B cell (primary cell): ENCODE measurements around the gene RAD9A. TPM values are rescaled to one million over a fixed set of nuclear protein-coding genes. Genes with fewer than 3 reads are reported as not detected.

Experiments used
- ATAC-seq: fragments of 200-7000 bp; cut with Tn5 transposase; one replicate; pipeline ENCODE4 v1.10.0; 2021; ENCODE audit warnings: low read depth, mild to moderate bottlenecking, moderate number of reproducible peaks, moderate library complexity
- CTCF ChIA-PET: fragments of 350-600 bp; sonication (Branson Sonifier 250); formaldehyde crosslinking; loops from one replicate; lab custom pipeline; 2021; ENCODE audit warnings: antibody characterized with exemption, inconsistent platforms; lab: Charles Lee
- POLR2A ChIA-PET: fragments of 350-600 bp; sonication (Branson Sonifier 250); formaldehyde crosslinking; loops from one replicate; lab custom pipeline; 2021; ENCODE audit warnings: antibody characterized with exemption; lab: Charles Lee
- DNase-seq: peaks from one replicate; pipeline ENCODE4 v3.0.0; 2013
- H2AFZ ChIP-seq: 2 replicates; pipeline ENCODE4 v1.6.1; 2012; ENCODE audit warnings: mild to moderate bottlenecking, low read depth, low read length; ENCODE audit not compliant: insufficient read depth, poor library complexity, severe bottlenecking
- H3K27ac ChIP-seq, 2 donors: 1 replicate in 1 of 2; 2 replicates in 1 of 2; pipeline ENCODE4 v1.5.1; 2012 to 2013; ENCODE audit warnings: low read length in 2 of 2, mild to moderate bottlenecking in 2 of 2, moderate library complexity in 1 of 2
- H3K27me3 ChIP-seq, 4 experiments: fragments of 200-600 bp in 1 of 4; sonication (generic) in 1 of 4; replicated peaks in 1 of 4; 1 replicate in 2 of 4; 2 replicates in 2 of 4; pipeline versions ENCODE4 v1.6.1 to v1.7.0; 2013 to 2016; ENCODE audit warnings: low read length in 3 of 4, mild to moderate bottlenecking in 2 of 4, mixed read lengths in 1 of 4, moderate library complexity in 1 of 4; ENCODE audit not compliant: insufficient read depth in 4 of 4, control insufficient read depth in 3 of 4; ENCODE audit errors: control extremely low read depth in 1 of 4
- H3K36me3 ChIP-seq, 2 experiments: replicated peaks in 1 of 2; 1 replicate in 1 of 2; 2 replicates in 1 of 2; pipeline versions ENCODE4 v1.6.1 to v1.7.1; 2013; ENCODE audit warnings: low read length in 1 of 2; ENCODE audit not compliant: insufficient read depth in 2 of 2, control insufficient read depth in 1 of 2; ENCODE audit errors: control extremely low read depth in 1 of 2, extremely low read depth in 1 of 2
- H3K4me1 ChIP-seq, 2 donors: fragments of 200-600 bp in 1 of 2; sonication (generic) in 1 of 2; 1 replicate in 1 of 2; 2 replicates in 1 of 2; pipeline versions ENCODE4 v1.5.1 to v1.6.1; 2013 to 2017; ENCODE audit warnings: low read length in 2 of 2; ENCODE audit not compliant: control insufficient read depth in 2 of 2, insufficient read depth in 2 of 2
- H3K4me2 ChIP-seq: replicated peaks from 2 replicates; pipeline ENCODE3; 2012; ENCODE audit warnings: mild to moderate bottlenecking, low read depth, low read length; ENCODE audit not compliant: poor library complexity, severe bottlenecking
- H3K4me3 ChIP-seq, 5 experiments: fragments of 200-600 bp in 1 of 5; sonication (generic) in 1 of 5; 1 replicate in 3 of 5; 2 replicates in 2 of 5; pipeline versions ENCODE4 v1.5.1 to v1.7.0; 2011 to 2016; ENCODE audit warnings: low read length in 4 of 5, mild to moderate bottlenecking in 4 of 5, low read depth in 2 of 5, control low read depth in 1 of 5, moderate library complexity in 1 of 5; ENCODE audit not compliant: insufficient read depth in 1 of 5; ENCODE audit errors: control extremely low read depth in 1 of 5, extremely low read depth in 1 of 5
- H3K79me2 ChIP-seq: fragments of 200-600 bp; sonication (generic); one replicate; pipeline ENCODE4 v1.6.0; 2016; ENCODE audit warnings: low read length; ENCODE audit not compliant: control insufficient read depth, insufficient read depth
- H3K9ac ChIP-seq: fragments of 200-600 bp; sonication (generic); 2 replicates; pipeline ENCODE4 v1.6.1; 2017; ENCODE audit warnings: mild to moderate bottlenecking, low read length, moderate library complexity
- H3K9me3 ChIP-seq, 3 donors: one replicate each; pipeline versions ENCODE4 v1.6.1 to v1.7.1; 2013; ENCODE audit warnings: low read length in 2 of 3; ENCODE audit not compliant: control insufficient read depth in 2 of 3, insufficient read depth in 1 of 3; ENCODE audit errors: control extremely low read depth in 1 of 3
- H4K20me1 ChIP-seq: 2 replicates; pipeline ENCODE4 v1.6.0; 2012; ENCODE audit warnings: mild to moderate bottlenecking, low read length; ENCODE audit not compliant: insufficient read depth, control insufficient read depth, poor library complexity, severe bottlenecking
- H3K27ac Mint-ChIP-seq: one replicate; pipeline ENCODE4 v1.8.0; 2021; ENCODE audit warnings: mixed read lengths
- H3K27me3 Mint-ChIP-seq: one replicate; pipeline ENCODE4 v1.8.0; 2021; ENCODE audit warnings: mixed read lengths
- H3K4me1 Mint-ChIP-seq: one replicate; pipeline ENCODE4 v1.8.0; 2021; ENCODE audit warnings: mixed read lengths
- H3K4me3 Mint-ChIP-seq: one replicate; pipeline ENCODE4 v1.8.0; 2021; ENCODE audit warnings: mixed read lengths
- H3K9me3 Mint-ChIP-seq: one replicate; pipeline ENCODE4 v1.8.0; 2022; ENCODE audit warnings: mixed read lengths; ENCODE audit not compliant: insufficient read depth
- EZH2 ChIP-seq: IDR thresholded peaks from 2 replicates; pipeline ENCODE4 v1.6.1; 2012; ENCODE audit warnings: borderline replicate concordance, low read depth, mild to moderate bottlenecking, moderate library complexity, low read length; ENCODE audit not compliant: insufficient read depth, poor library complexity, severe bottlenecking
- WGBS: methylation state at CpG from one replicate; pipeline ENCODE4 v1.1.5; 2013; ENCODE audit warnings: missing lambda C conversion rate; ENCODE audit not compliant: insufficient coverage; 5-methylcytosine and 5-hydroxymethylcytosine counted together
- intact Hi-C: fragments of 100-400 bp; cut with micrococcal nuclease; formaldehyde crosslinking; loops from one replicate; pipeline ENCODE4 v1.10.0; 2022
- polyA plus RNA-seq: library from polyadenylated mRNA; depleted of rRNA; stranded (reverse); fragments of >200 nt; gene quantifications from 2 replicates; pipeline ENCODE4 v1.2.3, GENCODE V29; 2012
- total RNA-seq, 2 donors: library from RNA; stranded (reverse); fragments of 120-200 nt in 1 of 2; gene quantifications; 1 replicate in 1 of 2; 2 replicates in 1 of 2; pipeline versions ENCODE4 v1.2.3 to v1.2.4, GENCODE V29; 2013 to 2022
- TF ChIP-seq, protein P1 (sequence below): fragments of 200-600 bp; IDR thresholded peaks from one replicate; pipeline ENCODE4 v1.8.0; 2022; ENCODE audit warnings: antibody characterized with exemption, mild to moderate bottlenecking

RAD9A gene
- total and polyA plus RNA-seq, 2 donors (not counting 1 experiment from before 2014, with no cell fraction given), result 50.6 to 76.8 TPM

- peaks cover 33 to 41% of the 10 kb centered on the region in 2 donors for H3K4me1 ChIP-seq
- POLR2A ChIA-PET, result interaction anchor here (0.6 to 14.2 kb wide), 5 partner anchors 12 to 115 kb away, joined by 3 to 323 read pairs (median 5); partner anchors contain the start of gene POLD4
- intact Hi-C loops, result no loop called here
- Mint-ChIP-seq H3K4me1 (peaks cover 39% of the 10 kb centered on the region), H3K9me3 (no peaks in the 10 kb centered on the region), H3K4me3 (peak overlapping the region; percentile 23), H3K27ac (peak overlapping the region; percentile 73), H3K27me3 (no peaks in the 10 kb centered on the region)
- H3K4me2 ChIP-seq, result no peak overlapping the region
- no peak overlapping the region for H3K4me3 ChIP-seq
- H3K9me3 ChIP-seq, result no peaks in the 10 kb centered on the region
- no peaks in the 10 kb centered on the region for H4K20me1 ChIP-seq
- ATAC-seq (no peak), DNase-seq (no peak)
- H3K27ac ChIP-seq, result no peak overlapping the region
- no peak overlapping the region for H2AFZ ChIP-seq
- 91% methylated on average over 4 of the region's 4 CpGs for WGBS
- no peak overlapping the region for H3K9ac ChIP-seq
- CTCF ChIA-PET, result interaction anchor here (1.0 to 42.2 kb wide), 3 partner anchors 9 to 61 kb away, joined by 3 to 2379 read pairs (median 21); partner anchors contain the start of genes CLCF1 and POLD4
- no peaks in the 10 kb centered on the region for H3K27me3 ChIP-seq
- TF ChIP-seq, protein P1, sequence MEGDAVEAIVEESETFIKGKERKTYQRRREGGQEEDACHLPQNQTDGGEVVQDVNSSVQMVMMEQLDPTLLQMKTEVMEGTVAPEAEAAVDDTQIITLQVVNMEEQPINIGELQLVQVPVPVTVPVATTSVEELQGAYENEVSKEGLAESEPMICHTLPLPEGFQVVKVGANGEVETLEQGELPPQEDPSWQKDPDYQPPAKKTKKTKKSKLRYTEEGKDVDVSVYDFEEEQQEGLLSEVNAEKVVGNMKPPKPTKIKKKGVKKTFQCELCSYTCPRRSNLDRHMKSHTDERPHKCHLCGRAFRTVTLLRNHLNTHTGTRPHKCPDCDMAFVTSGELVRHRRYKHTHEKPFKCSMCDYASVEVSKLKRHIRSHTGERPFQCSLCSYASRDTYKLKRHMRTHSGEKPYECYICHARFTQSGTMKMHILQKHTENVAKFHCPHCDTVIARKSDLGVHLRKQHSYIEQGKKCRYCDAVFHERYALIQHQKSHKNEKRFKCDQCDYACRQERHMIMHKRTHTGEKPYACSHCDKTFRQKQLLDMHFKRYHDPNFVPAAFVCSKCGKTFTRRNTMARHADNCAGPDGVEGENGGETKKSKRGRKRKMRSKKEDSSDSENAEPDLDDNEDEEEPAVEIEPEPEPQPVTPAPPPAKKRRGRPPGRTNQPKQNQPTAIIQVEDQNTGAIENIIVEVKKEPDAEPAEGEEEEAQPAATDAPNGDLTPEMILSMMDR, result no peak
- no peak for TF ChIP-seq EZH2
- H3K36me3 ChIP-seq, result no peaks in the 10 kb centered on the region
- peaks cover 11% of the 10 kb centered on the region for H3K79me2 ChIP-seq
Observed at GRCh38 chr11:67378544-67378943, 13.2 kb upstream of the RAD9A start.
